Stimulated activated CD4-positive, alpha-beta T cell treated with anti-CD3 and anti-CD28 coated beads, Interleukin-12 subunit alpha, Interleukin-12 subunit beta, amount 100 ng/mL, for 24 hours (primary cell): ENCODE data around the gene BEAN1.
"Not testable (repeated sequence)": the region's sequence is repeated elsewhere in the genome, so short reads cannot be mapped to it uniquely, and the experiment has no call there.

Experiments
- DNase-seq, 2 experiments: peaks; one replicate each; pipeline ENCODE4 v3.0.0-alpha.2; 2020; ENCODE audit warnings: low read depth in 2 of 2

Gene BEAN1

DNA sequence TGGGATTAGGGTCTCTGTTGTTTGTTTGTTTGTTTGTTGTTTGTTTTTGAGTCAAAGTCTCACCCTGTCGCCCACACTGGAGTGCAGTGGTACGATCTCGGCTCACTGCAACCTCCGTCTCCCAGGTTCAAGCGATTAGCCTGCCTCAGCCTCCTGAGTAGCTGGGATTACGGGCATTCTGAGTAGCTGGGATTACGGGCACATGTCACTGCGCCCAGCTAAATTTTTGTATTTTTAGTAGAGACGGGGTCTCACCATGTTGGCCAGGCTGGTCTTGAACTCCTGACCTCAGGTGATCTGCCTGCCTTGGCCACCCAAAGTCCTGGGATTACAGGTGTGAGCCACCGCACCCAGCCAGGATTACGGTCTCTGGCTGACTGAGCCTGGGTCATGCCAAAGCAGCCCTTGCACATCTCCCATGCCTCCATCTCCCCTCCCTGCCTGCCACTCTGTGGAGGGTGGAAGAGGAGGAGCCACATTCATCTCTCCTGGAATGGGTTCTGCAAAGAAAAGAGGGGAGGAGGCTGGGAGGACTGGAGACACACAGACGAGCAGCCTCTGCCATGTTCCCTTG lies 59.2 kb downstream of the BEAN1 start:
- DNase-seq = no peak

DNA sequence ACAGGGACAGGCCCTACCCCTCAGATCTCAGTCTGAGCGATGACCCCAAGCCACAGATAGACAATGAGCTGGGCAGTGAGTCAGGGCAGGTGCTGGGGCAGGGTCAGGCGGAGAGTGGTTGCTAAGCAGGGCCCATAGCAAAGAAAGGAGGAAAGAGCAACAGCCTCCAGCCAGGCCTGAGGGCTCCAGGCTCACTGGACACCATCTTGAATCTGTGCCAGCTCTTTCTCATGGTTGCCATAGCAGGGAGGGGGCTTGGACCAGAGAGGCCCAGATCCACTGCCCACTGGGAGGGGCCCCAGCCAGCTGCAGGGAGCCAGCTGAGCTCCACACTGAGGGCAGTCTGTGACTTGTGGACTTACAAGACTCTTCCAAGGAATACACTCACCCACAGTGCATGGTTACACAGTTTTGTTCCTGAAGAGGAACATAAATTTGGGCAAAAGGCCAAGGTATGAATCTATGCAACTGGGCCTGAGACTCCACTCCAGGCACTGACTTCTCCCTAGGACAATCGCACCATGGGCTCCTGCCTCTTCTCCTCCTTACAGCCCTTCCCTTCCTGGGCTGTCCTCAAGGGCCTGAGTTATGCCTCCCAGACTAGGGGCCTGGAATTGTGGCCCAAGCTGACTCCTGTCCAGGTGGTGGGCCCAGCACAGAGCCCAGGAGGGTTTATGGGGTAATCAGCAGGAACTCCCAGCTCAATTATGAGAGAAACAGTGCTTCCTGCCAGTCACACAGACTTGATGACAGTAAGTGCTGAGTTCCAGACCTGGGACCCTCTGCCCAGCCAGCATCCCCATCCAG lies 59.9 kb downstream of the BEAN1 start:
- DNase-seq = no peak

DNA sequence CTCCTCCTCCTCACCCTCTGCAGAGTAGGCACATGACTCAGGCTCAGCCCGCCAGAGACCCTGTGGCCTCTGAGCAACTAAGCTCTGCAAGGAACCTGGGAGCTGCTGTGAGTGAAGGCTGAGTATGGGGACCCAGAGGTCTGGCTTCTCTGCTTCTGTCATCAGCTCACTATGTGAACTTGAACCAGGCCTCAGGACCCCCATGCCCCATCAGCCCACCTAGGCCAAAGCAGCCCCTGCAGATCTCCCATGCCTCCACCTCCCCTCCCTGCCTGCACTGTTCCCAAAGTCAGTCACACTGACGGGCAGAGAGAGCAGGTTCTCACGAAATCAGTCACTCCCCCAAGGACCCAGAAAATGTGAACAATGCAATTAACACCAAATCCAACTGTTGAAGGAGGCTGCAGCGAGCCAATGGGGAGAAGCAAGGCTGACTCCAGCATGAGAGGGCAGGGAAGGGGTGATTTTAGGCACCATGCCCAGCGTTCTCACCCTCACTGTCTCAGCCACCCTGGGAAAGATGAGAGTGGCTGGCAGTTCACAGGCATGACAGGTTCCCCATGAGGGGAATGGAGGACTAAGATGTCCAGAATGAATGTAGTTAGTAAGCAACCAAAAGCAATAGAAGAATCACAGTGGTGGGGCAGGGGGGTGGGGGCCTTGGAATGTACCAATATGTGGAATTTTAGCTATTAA lies 60.6 kb downstream of the BEAN1 start:
- no peak for DNase-seq

DNA sequence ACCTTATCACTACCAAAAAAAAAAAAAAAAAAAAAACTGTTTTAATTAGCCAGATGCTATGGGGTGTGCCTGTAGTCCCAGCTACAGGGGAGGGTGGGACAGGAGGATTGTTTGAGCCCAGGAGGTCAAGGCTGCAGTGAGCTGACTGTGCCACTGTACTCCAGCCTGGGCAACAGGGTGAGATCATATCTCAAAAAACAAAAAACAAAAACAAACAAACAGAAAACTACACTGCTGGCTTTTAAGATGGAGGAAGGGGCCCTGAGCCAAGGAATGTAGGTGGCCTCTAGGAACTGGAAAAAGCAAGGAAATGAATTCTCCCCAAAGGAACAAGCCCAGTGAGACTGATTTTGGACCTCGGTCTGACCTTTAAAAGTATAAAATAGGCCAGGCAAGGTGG lies 61.4 kb downstream of the BEAN1 start:
- DNase-seq = no peak

DNA sequence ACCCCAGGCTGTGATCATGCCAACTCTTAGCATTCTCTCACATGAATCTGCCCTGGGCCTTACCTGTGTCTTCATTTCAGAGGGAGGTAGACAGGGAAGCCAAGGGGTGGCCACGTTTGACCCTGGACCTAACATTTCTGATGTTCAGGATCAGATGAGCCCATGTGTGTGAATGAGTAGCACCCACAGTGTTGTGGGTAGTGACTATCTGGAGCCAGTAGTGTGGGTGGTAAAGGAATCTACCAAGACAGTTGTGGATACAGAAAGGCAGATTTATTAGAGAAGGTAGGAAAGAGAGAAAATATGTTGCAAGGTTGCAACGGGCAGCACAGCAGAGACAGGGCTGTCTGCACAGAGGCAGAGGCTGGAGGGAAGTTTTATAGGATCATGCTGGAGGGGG lies 62.3 kb downstream of the BEAN1 start:
- no peak for DNase-seq

DNA sequence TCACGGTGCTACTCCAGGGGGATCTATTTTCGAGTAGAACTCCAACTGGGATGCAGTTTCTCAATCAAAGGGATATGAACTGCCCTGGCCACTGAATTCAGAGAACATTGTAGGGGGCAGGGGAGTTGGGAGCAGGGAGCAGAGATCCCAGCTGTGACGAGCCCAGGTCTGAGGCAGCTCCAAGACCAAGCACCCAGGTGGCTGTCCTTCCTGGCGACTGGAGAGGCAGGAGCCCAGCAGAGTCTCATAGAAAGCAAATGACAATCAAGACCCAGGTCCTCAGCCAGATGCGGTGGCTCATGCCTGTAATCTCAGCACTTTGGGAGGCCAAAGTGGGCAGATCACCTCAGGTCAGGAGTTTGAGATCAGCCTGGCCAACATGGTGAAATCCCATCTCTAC lies 62.7 kb downstream of the BEAN1 start:
- no peak for DNase-seq

DNA sequence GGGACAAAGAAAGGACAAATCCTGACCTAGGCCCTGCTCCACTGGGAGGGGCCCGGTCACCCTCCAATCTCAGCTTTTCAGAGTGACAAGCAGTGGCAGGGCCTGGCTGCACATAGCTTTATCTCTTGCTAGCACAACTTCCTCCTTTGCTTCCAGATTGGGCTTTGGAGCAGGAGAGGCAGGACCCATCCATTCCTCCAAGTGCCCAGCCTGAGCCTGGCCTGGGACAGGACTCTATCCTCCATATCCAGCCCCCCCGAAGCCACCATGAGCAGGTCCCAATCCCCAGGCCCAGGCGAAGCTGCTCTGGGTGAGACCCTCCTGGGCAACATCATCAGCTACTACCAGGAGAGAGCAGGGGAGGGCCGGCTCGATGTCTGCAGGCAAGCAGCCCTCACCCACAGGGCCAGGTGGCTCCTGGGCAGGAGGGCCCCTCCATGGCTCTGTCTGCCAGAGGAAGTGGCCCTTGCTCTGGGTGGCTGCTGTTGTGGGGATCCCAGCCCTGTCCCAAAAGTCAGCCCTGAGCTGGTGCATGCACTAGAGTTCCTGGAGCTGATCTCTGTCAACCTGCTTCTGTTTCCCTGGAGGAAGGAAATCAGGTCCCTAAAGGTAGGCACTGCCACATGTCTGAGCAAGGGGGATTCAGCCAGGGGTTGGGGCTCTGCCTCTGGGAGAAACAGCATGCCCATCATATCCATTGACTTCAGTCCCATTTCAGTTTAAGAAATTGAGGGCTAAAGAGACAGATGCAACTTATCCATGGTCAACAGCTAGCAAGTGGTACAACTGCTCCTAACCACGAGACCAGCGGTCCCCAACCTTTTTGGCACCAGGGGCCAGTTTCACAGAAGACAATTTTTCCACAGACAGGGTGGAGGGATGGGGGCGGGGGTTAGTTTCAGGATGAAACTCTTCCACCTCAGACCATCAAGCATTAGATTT lies 64.0 kb downstream of the BEAN1 start:
- no peak for DNase-seq

DNA sequence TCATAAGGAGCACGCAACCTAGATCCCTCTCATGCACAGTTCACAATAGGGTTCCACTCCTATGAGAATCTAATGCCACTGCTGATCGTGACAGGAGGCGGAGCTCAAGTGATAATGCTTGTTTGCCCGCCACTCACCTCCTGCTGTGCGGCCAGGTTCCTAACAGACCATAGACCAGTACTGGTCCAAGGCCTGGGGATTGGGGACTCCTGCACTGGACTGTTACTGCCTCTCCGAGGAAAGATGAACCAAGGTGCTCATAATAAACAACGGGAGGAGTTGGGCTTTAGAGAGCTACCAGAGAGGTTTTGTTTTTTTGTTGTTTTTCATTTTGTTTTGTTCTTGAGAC lies 64.6 kb downstream of the BEAN1 start:
- DNase-seq = no peak

DNA sequence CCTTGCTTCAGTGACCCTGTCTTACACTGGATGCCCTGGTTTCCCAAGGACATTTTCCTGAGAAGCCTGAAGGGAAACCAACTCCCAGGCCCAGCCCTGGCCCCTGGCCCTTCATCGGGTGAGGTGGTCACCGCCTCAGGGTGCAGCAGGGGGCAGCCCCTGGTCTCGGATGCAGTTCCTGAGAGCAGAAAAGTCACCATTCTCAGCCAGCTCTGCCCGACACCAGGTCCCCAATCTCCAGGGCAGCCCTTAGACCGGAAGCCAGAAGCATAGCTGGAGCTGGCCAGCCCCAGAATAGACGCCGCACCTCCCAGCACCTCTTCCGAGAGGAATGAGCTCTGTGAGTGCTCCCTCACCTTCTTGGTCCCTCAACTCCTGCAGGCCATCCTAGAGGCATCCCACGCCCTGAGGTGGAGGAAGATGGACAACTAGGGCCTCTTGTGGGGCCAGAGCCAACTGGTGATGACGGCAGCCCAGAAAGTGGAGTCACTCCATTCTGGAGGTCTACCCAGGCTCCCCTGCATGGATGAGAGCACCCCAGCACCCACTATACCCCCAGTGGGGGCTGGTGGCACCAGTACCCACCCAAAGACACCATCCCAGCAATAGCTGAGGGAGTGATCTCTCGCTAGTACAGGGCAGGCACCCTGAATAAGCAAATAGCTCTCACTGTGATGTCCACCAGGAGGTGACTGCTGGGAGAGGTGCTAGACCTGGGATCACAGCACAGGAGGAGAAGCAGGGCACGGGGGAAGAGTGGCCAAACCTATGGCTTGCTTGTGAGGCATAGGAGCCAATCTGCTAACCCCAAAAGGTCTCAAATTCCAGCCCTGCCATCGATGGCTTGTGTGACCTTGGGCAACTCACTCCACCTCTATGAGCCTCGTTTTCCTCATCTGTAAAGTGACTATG lies 66.7 kb downstream of the BEAN1 start:
- no peak for DNase-seq

DNA sequence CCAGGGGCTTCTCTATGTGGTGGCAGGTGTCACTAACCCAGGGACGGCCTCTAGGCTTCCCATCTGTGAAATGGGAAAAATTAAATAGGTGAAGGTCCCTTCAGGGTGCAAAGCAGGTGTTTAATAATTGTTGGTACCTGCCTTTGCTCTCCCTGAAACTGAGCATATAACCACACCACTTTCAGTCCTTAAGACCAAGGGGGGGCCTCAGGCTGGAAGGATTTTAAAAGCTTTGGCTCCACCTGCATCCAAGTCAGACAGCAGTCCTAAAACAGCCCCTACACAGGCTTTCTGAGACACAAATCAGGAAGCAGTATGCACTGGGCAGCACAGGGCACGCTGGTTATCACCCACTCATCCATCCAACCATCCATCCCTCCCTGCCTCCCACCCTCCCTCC lies 67.8 kb downstream of the BEAN1 start:
- DNase-seq = no peak

DNA sequence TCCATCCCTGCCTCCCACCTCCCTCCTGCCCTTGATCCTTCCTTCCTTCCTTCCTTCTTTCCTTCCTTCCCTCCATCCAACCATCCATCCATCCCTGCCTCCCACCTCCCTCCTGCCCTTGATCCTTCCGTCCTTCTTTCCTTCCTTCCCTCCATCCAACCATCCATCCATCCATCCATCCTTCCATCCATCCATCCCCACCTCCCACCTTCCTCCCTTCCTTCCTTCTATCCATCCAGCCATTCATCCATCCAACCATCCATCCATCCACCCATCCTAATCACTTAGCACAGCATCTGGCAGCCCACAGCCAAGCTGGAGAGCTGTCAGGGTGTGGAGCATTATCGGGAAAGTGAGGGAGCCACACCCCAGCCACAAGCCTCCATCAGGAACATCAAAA lies 68.3 kb downstream of the BEAN1 start:
- no peak for DNase-seq

DNA sequence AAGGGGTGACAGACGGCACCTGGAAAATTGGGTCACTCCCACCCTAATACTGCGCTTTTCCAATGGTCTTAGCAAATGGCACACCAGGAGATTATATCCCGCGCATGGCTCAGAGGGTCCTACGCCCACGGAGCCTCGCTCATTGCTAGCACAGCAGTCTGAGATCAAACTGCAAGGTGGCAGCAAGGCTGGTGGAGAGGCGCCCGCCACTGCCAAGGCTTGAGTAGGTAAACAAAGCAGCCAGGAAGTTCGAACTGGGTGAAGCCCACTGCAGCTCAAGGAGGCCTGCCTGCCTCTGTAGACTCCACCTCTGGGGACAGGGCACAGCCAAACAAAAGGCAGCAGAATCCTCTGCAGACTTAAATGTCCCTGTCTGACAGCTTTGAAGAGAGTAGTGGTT lies 69.1 kb downstream of the BEAN1 start:
- not testable (repeated sequence) for DNase-seq

DNA sequence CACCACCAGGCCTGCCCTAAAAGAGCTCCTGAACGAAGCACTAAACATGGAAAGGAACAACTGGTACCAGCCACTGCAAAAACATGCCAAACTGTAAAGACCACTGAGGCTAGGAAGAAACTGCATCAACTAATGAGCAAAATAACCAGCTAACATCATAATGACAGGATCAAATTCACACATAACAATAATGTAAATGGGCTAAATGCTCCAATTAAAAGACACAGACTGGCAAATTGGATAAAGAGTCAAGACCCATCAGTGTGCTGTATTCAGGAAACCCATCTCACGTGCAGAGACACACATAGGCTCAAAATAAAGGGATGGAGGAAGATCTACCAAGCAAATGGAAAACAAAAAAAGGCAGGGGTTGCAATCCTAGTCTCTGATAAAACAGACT lies 70.8 kb downstream of the BEAN1 start:
- not testable (repeated sequence) for DNase-seq

DNA sequence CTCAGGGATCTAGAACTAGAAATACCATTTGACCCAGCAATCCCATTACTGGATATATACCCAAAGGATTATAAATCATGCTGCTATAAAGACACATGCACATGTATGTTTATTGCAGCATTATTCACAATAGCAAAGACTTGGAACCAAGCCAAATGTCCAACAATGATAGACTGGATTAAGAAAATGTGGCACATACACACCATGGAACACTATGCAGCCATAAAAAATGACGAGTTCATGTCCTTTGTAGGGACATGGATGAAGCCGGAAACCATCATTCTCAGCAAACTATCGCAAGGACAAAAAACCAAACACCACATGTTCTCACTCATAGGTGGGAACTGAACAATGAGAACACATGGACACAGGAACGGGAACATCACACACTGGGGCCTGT lies 74.5 kb downstream of the BEAN1 start:
- DNase-seq = not testable (repeated sequence)

DNA sequence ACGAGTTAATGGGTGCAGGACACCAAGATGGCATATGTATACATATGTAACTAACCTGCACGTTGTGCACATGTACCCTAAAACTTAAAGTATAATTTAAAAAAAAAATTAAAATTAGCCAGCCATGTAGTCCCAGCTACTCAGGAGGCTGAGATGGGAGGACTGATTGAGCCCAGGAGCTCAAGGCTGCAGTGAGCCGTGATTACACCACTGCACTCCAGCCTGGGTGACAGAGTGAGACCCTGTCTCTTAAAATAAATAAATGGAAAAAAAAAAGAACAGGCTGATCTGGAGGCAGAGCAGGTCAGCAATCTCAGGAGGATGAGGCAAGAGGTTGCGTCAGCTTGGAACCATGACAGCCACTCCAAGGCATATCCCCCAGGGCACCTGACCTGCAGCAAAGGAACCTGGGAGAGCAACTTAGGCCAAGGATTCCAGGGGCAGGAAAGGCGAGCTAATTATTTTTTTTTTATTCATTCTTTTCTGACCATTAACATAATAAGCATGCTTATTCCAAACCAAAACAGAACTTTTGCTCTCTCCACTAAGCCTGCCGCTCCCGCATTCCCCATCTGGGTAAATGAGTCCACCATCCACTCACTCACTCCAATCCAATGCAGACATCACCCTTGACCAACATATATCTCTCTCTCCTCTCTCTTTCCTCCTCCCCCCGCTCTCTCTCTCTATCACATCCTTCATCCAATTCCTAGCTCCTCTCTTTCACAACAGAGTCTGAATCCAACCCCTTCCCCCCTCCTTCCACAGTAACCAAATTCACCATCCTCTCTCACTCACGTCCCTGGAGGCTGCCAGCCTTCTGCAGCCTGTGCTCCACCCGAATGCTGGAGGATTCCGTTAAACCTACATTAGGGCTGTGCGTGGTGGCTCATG lies 75.2 kb downstream of the BEAN1 start:
- DNase-seq = no peak

DNA sequence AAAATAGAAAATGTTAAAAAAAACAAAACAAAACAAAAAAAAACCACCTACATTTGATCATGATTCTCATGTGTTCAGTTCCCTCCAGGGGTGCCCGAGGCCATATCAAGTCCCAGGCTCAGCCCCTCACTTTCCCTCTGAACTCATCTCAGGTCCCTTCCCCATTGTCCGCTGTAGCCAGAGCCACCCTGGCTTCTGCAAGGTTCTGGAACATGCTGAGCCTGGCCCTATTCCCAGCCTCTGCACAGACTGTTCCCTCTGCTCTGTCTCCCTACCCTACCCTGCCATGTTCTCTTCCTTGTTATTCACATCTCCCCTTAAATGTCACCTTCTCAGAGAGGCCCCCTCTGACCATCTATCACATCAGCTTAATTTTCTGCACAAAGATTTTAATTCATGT lies 75.9 kb downstream of the BEAN1 start:
- no peak for DNase-seq

DNA sequence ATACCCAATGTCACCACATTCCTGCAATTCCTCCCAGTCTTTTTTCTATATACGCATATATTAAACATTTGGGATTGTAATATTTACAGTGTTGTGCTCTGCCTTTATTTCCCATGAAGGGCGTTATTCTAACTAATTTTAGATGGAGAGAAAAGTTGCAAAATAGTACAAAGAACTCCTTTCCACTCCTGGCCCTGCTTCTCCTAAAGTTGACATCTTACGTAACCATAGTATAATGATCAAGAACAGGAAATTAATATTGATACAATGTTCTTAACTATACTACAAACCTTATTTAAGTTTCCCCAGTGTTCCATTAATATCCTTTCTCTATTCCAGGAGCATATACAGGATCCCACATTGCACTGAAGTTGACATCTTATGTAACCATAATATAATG lies 76.5 kb downstream of the BEAN1 start:
- no peak for DNase-seq

DNA sequence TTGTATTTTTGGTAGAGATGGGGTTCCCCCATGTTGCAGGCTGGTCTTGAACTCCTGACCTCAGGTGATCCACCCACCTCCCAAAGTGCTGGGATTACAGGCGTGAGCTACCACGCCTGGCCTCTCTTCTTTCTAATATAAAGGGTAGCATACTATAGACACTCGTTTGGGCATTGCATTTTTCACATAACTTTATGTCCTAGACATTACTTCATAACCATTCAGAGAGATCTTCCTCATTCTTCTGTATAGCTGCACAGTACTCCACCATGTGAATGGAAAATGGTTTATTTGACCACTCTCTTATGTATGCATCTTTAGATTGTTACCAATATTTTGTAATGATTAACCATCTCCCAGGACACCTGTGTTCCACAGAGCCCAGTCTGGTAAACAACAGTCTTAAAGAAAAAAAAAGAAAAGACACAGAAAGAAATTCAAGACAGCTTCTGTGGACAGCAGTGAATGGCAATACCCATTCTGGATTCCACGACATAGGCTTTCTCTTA lies 80.7 kb downstream of the BEAN1 start:
- DNase-seq = no peak

DNA sequence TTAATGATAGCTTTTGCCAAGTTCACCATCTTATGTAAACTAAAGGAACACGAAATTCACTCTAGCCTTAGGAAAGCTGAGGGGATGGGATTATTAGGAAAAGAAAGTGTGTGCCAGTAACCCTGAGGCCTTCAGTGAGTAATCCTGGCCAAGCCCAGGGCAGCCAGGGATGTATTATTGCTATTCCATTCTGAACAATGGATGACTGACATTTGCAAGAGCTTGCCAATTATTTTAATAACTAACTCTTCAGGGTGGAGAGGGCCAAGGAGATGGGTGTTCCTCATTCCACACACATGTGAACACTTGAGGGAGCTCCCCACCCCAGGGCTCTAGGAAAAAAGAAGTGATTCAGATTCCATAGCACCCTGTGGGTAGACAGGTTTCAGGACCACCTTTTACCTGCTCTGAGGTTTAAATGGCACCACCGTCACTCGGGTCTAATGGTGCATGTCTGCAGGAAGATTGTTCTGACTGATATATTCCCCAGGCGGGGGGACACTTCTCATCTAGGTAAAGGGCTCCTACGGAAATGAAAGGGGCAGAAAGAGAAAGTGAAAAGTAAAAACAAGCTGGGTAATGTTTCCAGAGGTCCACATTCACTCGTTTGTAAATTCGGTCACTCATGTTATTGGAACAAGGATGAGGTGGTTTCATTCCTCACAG lies 81.3 kb downstream of the BEAN1 start:
- DNase-seq = no peak
